HG03103 (cell line): ENCODE data around the gene TALDO1.

ENCODE experiments used
- ATAC-seq: cut with Tn5 transposase; IDR thresholded peaks from one replicate; pipeline ENCODE4 v1.9.1; 2021; ENCODE audit warnings: low read depth; ENCODE audit not compliant: unreplicated experiment

Gene TALDO1

GRCh38 chr11:709109-709997 is 37.9 kb upstream of the TALDO1 start:
- no peak for ATAC-seq

GRCh38 chr11:714436-714835 is 32.8 kb upstream of the TALDO1 start:
- no peak for ATAC-seq

GRCh38 chr11:719214-720016 is 27.8 kb upstream of the TALDO1 start:
- ATAC-seq, result no peak

GRCh38 chr11:720017-720641 is 27.1 kb upstream of the TALDO1 start:
- no peak for ATAC-seq

- ATAC-seq, result no peak
Measured at GRCh38 chr11:720642-721246, 26.5 kb upstream of the TALDO1 start.

- ATAC-seq, result no peak
Measured at GRCh38 chr11:721247-721740, 26.0 kb upstream of the TALDO1 start.

- ATAC-seq, result no peak
Measured at GRCh38 chr11:721741-722345, 25.4 kb upstream of the TALDO1 start.

GRCh38 chr11:722346-722811 is 24.9 kb upstream of the TALDO1 start:
- no peak for ATAC-seq

GRCh38 chr11:723120-723883 is 24.0 kb upstream of the TALDO1 start:
- ATAC-seq, result no peak

GRCh38 chr11:724049-724777 is 23.1 kb upstream of the TALDO1 start:
- ATAC-seq, result no peak

- no peak for ATAC-seq
Measured at GRCh38 chr11:724778-725386, 22.4 kb upstream of the TALDO1 start.

- ATAC-seq, result no peak
Measured at GRCh38 chr11:725624-726202, 21.6 kb upstream of the TALDO1 start.

- ATAC-seq, result no peak
Measured at GRCh38 chr11:726278-727220, 20.7 kb upstream of the TALDO1 start.

GRCh38 chr11:727281-727701 is 20.0 kb upstream of the TALDO1 start:
- no peak for ATAC-seq

GRCh38 chr11:727859-728748 is 19.2 kb upstream of the TALDO1 start:
- no peak for ATAC-seq
